Left kidney (tissue), 2 donors: Measurements from ENCODE around the gene MT1G. TPM values are rescaled to one million over a fixed set of nuclear protein-coding genes. Genes with fewer than 3 reads are reported as not detected.
"Not testable (repeated sequence)": the region's sequence is repeated elsewhere in the genome, so short reads cannot be mapped to it uniquely, and the experiment has no call there.

Source experiments
- DNase-seq: peaks from one replicate; pipeline ENCODE4 v3.0.0-alpha.2; 2013
- polyA plus RNA-seq: library from polyadenylated mRNA; unstranded; fragments of 120-200 nt; gene quantifications from one replicate; pipeline ENCODE4 v1.2.1, GENCODE V29; 2013; ENCODE audit not compliant: insufficient read length

Gene MT1G
- polyA plus RNA-seq, 1 donor: 56.6 TPM

DNA sequence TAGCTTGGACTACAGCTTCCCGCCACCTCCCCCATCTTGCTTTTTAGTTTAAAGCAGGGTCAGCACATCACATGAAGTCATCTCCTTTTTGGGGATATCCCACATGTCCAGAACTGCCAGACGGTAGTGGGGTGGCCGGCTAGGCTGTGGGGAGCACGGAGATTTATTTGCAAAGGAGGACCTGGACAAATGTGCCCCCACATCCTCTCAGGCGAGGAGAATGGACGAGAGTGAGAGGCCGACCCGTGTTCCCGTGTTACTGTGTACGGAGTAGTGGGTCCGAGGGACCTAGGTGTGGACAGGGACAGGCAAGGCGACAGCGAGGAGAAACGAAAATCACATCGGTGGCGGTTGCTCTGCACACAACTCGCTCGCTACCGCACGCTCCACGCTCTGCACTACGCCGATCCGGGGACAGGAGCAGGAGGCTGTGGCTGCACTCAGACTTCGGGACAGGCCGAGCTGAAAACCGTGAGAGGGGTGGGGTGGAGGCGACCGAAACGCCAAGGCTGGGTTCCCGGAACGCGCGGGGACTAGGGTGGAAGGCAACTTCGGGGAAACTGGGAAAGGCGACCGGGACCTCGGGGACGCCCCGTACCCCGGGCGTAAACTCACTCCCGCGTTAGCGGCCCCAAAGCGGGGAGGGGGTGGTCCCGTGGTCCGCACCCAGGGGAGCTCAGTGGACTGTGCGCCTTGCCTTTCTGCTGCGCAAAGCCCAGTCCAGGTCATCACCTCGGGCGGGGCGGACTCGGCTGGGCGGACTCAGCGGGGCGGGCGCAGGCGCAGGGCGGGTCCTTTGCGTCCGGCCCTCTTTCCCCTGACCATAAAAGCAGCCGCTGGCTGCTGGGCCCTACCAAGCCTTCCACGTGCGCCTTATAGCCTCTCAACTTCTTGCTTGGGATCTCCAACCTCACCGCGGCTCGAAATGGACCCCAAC lies 29.8 kb downstream of the MT1G start, which contains the start of gene MT1A:
Gene MT1A, plus strand, starts transcription at position 853 of the 937 bp plus-strand sequence. Its CDS starts 73 bp downstream, at position 926.
- DNase-seq: no peak

DNA sequence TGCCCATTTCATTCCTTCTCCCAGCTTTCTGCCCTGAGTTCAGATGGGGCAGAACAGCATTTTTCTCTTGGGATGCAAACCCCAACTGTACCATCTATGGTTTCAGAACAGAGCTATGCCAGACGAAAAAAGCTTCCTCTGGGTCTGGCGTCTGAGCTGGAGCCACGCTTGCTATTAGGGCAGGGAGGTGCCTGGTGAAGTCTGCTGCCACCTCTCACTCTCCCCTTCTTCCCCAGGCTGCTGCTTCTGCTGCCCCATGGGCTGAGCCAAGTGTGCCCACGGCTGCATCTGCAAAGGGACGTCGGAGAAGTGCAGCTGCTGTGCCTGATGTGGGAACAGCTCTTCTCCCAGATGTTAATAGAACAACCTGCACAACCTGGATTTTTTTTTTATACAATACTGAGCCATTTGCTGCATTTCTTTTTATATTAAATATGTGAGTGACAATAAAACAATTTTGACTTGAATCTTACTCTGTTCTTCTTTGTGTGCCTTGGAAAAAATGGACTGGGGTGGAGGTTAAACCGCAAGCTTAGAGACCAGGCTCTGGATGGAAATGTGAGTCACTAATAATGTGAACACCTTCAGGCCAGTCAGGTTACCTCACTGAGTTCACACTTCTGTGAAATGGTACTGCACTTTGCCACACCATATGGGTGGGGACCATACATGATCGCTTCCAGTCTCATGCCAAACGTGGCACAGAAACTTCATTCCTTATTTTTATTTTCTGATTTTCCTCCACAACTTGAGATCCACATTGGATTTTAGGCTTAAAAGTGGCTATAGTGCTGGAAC lies 31.1 kb downstream of the MT1G start:
- no peak for DNase-seq

DNA sequence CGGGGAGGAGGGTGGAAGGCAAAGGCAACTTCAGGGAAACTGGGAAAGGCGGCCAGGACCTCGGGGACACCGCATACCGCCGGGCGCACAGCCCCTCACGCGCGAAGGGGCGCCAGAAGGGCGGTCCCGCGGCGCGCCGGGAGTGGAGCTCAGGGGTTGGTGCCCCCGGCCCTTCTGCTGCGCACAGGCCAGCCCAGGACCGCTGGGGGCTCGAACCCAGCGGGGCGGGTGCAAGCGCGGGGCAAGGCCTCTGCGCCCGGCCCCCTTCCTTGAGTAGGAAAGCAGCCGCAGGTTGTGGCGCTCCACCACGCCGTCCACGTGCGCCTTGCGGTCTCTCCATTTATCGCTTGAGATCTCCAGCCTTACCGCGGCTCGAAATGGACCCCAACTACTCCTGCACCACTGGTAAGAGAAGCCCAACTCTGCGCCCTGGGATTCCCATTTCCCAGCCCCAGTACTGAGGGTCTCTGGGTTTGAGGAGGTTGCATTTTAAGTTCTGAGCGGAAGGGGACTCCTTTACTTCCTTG lies 32.4 kb downstream of the MT1G start:
- no peak for DNase-seq

DNA sequence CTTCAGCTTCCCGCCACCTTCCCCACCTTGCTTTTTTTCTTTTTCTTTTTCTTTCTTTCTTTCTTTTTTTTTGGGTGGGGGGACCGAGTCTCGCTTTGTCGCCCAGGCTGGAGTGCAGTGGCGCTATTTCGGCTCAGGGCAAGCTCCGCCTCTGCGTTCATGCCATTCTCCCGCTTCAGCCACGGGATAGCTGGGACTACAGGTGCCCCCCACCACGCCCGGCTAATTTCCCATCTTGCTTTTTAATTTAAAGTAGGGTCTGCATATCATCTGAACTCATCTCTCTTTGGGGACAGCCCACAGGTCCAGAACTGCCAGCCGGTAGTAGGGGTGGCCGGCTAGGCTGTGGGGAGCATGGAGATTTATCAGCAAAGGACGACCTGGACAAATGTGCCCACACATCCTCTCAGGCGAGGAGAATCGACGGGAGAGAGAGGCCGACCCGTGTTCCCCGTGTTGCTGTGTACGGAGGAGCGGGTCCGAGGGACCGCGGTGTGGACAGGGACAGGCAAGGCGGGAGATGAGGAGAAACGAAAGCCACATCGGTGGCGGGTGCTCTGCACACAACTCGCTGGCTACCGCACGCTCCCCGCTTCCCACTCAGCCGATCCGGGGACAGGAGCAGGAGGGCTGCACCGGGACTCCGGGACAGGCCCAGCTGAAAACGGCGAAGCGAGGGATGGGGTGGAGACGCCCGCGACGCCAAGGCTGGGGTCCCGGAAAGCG lies 33.0 kb downstream of the MT1G start:
- DNase-seq: no peak

DNA sequence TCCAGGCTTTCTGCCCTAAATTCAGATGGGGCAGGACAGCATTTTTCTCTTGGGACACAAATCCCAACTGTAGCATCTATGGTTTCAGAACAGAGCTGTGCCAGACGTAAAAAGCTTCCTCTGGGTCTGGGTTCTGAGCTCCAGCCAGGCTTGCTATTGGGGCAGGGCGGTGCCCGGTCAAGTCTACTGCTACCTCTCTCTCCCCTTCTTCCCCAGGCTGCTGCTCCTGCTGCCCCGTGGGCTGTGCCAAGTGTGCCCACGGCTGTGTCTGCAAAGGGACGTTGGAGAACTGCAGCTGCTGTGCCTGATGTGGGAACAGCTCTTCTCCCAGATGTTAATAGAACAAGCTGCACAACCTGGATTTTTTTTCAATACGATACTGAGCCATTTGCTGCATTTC lies 34.3 kb downstream of the MT1G start:
- DNase-seq: no peak

DNA sequence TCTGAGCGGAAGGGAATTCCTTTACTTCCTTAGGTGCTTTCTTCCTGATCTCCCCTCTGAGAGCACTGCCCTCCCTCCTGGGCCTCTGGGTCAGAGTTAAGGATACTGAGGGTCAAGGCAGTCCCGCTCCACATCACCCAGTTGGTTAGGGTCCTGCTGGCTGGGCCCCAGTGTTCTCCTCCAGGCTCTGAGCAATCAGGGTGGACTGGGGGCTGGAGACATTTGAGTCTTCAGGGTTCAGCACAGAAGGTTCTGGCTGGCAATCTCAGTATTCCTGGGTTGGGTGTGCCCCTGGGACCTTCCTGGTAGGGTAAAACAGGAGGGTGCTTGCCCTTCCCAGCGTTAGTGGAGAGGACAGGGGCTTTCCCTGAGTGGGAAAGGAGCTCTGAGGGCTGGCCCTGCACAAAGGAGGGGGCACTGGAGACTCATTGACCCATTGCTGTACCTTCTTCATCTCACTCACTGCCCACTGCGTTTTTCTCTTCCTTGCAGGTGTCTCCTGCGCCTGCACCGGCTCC lies 35.0 kb downstream of the MT1G start:
- DNase-seq: no peak

DNA sequence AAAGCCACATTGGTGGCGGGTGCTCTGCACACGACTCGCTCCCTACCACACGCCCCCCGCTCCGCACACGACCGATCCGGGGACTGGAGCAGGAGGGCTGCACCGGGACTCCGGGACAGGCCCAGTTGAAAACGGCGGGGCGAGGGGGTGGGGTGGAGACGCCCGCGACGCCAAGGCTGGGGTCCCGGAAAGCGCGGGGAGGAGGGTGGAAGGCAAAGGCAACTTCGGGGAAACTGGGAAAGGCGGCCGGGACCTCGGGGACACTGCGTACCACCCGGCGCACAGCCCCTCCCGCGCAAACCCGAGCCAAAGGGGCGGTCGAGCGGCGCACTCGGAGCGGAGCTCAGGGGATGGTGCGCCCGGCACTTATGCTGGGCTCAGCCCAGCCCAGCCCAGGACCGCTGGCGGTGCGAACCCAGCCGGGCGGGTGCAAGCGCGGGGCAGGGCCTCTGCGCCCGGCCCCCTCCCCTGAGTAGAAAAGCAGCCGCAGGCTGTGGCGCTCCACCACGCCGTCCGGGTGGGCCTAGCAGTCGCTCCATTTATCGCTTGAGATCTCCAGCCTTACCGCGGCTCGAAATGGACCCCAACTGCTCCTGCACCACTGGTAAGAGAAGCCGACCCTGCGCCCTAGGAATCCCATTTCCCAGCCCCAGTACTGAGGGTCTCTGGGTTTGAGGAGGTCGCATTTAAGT lies 35.6 kb downstream of the MT1G start, which contains the start of gene MT1M:
Gene MT1M, plus strand, starts transcription at position 504 of the 692 bp plus-strand sequence. Its CDS starts 73 bp downstream, at position 577.
- no peak for DNase-seq

DNA sequence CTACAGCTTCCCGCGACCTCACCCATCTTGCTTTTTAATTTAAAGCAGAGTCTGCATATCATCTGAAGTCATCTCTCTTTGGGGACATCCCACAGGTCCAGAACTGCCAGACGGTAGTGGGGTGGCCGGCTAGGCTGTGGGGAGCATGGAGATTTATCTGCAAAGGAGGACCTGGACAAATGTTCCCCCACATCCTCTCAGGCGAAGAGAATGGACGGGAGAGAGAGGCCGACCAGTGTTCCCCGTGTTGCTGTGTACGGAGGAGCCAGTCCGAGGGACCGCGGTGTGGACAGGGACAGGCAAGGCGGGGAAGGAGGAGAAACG lies 36.1 kb downstream of the MT1G start:
- DNase-seq: no peak

DNA sequence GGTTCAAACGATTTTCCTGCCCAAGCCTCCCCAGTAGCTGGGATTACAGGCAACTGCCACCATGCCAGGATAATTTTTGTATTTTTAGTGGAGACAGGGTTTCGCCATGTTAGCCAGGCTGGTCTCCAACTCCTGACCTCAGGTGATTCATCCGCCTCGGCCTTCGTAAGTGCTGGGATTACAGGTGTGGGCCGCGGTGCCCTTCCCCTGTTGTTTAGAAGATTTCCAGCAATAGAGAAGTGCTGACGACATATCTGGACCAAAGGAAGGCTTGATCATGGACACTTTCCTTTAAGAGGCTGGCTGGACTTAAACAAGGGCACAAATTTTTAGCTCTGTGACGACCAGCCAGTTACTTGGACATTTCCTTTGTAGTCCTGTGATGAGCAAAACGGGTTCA lies 36.7 kb downstream of the MT1G start:
- DNase-seq: no peak

DNA sequence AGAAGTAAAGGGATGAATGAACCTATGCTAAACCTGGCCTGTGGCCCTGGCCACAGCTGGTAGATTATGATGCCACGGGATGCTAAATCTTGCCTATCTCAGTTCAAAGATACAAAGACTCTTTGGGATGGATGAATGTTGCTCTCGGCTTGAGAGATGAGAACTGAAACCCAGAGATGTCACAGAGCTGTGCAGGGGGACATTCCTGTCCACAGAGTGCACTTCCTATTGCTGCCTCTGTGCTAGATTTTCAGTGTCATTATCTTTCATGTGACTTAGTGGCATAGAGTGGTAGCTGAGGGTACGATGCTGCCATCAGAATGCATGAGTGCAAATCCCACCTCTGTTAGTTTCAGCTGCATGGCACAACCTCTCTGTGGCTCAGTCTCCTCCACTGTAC lies 37.7 kb downstream of the MT1G start:
- no peak for DNase-seq

DNA sequence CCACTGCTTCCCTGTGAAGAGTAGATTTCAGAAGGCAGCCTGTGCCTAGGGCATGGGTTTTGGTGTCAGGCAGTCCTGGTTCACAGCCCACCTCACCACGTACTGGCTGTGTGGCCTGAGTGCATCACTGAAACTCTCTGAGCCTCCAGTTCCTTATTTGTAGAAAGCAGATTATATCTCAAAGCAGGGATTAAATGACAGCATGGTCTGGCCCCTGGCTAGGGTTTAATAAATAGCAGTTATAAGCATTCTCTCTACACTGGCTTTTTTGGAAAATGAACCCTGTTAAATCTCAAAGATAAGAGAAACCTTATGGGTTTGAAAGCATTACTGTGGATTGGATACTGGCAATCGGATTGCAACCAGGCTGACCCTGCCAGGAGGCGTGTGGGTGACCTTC lies 38.3 kb downstream of the MT1G start:
- DNase-seq: no peak

DNA sequence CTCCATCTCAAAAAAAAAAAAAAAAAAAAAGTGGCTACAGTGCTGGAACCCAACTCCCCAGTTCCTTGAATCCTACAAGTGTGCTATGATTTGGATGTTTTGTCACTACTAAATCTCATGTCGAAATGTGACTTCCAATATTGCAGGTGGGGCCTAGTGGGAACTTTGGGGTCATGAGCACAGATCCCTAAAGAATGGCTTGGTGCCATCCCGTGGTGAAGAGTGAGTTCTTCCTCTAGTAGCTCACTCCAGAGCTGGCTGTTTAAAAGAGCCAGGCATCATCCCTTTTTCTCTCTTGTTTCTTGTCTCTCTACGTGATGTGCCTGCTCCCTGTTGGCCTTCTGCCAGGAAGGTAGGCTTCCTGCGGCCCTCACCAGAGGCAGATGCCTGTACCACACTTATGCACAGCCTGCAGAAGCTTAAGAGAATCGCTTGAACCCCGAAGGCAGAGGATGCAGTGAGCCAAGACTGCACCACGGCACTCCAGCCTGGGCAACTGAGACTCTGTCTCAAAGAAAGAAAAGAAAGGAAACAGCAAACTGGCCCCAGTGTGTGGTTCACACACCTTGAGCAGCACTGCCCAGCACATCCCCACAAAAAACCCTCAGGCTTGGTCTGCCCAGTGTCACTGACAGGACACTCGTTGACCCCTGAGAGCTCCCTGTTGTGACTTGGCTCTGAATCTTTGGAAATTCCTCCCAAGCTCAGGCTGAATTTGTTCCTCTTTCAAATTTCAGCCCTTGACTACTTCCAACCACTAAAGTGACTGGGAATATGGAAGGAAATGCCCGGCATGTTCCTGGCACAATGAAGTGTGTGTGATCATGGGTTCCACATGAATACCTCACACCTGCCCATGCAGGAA lies 39.1 kb downstream of the MT1G start:
- DNase-seq: no peak

DNA sequence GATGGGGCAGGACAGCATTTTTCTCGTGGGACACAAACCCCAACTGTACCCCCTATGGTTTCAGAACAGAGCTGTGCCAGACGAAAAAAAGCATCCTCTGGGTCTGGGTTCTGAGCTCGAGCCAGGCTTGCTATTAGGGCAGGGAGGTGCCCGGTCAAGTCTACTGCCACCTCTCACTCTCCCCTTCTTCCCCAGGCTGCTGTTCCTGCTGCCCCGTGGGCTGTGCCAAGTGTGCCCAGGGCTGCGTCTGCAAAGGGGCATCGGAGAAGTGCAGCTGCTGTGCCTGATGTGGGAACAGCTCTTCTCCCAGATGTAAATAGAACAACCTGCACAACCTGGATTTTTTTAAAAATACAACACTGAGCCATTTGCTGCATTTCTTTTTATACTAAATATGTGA lies 41.2 kb downstream of the MT1G start:
- DNase-seq: no peak

DNA sequence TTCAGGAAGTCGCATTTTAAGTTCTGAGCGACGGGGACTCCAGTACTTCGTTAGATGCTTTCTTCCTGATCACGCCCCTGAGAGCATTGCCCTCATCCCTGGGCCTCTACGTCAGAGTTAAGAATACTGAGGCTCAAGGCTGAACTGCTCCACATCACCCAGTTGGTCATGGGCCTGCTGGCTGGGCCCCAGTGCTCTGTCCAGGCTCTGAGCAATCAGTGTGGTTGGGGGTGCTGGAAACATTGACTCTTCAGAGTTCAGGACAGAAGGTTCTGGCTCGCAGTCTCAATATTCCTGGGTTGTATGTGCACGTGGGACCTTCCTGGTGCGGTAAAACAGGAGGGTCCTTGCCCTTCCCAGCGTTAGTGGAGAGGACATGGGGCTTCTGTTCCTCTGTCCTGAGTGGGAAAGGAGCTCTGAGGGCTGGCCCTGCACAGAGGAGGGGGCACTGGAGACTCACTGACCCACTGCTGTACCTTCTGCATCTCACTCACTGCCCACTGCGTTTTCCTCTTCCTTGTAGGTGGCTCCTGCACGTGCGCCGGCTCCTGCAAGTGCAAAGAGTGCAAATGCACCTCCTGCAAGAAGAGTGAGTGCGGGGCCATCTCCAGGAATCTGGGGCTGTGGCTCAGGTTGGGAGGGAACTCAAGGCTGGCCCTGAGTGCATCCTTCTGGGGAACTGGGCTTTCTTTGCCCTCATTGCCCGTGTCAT lies 41.8 kb downstream of the MT1G start:
- DNase-seq: no peak

DNA sequence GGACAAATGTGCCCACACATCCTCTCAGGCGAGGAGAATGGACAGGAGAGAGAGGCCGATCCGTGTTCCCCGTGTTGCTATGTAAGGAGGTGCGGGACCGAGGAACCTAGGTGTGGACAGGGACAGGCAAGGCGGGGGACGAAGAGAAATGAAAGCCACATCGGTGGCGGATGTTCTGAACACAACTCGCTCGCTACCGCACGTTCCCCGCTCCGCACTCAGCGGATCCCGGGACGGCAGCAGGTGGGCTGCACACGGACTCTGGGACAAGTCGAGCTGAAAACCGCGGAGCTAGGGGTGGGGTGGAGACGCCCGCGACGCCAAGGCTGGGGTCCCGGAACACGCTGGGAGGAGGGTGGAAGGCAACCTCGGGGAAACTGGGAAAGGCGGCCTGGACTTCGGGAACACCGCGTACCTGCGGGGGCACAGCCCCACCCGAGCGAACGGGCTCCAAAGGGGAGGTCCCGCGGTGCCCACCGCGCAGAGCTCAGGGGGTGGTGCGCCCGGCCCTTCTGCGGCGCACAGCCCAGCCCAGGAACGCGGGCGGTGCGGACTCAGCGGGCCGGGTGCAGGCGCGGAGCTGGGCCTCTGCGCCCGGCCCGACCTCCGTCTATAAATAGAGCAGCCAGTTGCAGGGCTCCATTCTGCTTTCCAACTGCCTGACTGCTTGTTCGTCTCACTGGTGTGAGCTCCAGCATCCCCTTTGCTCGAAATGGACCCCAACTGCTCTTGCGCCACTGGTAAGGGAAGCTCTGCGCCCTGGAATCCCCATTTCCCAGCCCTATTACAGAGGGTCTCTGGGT lies 42.5 kb downstream of the MT1G start, which contains the start of gene MT1E:
Gene MT1E, plus strand, starts transcription at position 642 of the 803 bp plus-strand sequence. Its CDS starts 71 bp downstream, at position 713.
- no peak for DNase-seq

DNA sequence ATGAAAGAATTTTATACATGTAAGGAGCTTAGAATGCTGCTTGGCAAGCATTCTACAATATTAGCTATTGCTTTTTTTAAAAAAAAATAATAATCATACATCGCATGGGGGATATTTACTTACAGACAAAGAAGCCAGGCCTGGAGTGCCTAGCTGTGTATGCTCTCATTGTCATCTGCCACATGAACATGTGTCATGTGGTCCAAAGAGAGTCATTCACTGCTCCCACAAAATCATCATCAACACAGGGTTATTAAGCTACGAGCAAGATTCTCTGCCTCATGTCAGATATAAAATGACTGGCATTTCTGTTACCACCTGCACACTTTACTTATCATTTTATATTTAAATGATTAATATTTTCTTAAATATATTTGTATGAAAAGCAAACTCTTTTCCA lies 44.2 kb downstream of the MT1G start:
- DNase-seq: no peak

DNA sequence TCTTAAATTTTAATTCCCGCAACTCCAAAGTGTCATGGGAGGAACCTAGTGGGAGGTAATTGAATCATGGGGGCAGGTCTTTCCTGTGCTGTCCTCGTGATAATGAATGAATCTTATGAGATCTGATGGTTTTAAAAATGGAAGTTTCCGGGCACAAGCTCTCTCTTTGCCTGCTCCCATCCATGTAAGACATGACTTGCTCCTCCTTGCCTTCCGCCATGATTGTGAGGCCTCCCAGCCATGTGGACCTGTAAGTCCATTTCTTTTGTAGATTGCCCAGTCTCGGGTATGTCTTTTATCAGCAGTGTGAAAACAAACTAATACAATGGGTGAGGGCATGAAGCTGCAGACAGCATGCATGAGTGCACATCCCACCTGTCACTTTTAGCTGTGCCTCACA lies 44.7 kb downstream of the MT1G start:
- DNase-seq: not testable (repeated sequence)

DNA sequence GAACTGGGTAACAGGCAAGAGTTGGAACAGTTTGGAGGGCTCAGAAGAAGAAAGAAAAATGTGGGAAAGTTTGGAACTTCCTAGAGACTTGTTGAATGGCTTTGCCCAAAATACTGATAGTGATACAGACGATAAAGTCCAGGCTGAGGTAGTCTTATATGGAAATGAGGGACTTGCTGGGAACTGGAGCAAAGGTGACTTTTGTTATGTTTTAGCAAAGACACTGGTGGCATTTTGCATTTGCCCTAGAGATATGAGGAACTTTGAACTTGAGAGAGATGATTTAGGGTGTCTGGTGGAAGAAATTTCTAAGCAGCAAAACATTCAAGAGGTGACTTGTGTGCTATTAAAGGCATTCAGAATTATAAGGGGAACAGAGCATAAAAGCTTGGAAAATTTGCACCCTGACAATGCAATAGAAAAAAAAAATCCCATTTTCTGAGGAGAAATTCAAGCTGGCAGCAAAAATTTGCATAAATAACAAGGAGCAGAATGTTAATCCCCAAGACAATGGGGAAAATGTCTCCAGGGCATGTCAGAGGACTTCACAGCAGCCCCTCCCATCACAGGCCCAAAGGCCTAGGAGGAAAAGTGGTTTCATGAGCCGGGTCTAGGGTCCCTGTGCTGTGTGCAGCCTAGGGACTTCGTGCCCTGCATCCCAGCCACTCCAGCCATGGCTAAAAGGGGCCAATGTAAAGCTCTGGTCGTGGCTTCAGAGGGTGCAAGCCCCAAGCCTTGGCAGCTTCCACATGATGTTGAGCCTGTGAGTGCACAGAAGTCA lies 46.0 kb downstream of the MT1G start:
- not testable (repeated sequence) for DNase-seq
